ENCODE data around the gene BRD3.

DNA sequence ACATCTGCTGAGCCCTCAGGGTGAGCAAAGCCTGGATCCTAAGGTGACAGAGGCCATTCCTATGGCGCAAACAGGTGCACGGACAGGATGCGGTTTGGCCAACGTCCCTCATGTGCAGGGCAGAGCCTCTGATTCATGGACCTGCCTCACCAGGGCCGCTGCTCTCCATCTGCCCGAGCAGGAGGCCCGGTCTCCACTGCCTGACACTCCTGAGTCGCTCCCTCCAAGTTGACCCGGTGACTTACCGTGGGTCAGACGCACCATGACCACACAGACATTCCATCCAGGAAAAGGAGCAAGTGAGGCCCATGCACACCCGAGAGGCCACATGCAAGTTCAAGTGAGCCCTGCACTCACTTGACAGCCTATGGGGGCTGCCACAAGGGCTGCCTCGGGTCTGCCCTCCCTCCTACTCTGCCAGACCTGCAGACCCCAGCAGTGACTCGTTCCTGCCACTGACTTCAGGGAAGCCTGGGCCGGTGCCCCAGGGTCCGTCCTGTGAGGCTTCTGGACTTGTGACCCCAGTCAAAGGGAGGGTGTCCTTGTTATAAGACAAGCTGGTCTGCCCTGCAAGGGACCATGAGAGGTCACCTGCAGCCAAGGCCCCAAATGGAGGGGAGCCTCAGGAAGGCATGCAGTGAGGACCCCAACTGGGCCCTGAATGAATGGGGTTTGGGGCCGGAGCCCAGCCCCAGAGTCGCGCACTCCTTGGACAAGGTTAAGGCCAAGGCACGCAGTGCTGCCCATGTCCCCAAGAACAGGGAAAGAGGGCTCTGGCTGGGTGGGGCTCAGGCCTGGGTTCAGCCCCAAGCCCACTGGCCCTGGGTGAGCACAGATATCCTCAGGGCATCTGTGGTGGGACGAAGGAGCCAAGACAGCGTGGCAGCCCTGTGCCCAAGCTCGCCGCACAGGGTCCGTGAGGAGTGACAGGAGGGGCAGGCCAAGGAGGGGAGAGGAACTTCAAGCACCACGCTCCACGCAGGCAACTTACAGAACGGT lies 32.5 kb downstream of the BRD3 start:
- TF ChIP-seq, protein P1, sequence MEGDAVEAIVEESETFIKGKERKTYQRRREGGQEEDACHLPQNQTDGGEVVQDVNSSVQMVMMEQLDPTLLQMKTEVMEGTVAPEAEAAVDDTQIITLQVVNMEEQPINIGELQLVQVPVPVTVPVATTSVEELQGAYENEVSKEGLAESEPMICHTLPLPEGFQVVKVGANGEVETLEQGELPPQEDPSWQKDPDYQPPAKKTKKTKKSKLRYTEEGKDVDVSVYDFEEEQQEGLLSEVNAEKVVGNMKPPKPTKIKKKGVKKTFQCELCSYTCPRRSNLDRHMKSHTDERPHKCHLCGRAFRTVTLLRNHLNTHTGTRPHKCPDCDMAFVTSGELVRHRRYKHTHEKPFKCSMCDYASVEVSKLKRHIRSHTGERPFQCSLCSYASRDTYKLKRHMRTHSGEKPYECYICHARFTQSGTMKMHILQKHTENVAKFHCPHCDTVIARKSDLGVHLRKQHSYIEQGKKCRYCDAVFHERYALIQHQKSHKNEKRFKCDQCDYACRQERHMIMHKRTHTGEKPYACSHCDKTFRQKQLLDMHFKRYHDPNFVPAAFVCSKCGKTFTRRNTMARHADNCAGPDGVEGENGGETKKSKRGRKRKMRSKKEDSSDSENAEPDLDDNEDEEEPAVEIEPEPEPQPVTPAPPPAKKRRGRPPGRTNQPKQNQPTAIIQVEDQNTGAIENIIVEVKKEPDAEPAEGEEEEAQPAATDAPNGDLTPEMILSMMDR (IDR thresholded peaks at IDR 0.05): no peak
- no peak for TF ChIP-seq POLR2A (IDR thresholded peaks at IDR 0.05)

All from heart left ventricle (tissue), 13 donors.